ENCODE data around the gene CYSLTR2. TPM values are rescaled to one million over a fixed set of nuclear protein-coding genes. Genes with fewer than 3 reads are reported as not detected.
"Not testable (repeated sequence)": the region's sequence is repeated elsewhere in the genome, so short reads cannot be mapped to it uniquely, and the experiment has no call there.

The CYSLTR2 gene
- total and polyA plus RNA-seq, 2 donors from 2014 or later = 1.2 to 1.4 TPM

- DNase-seq = no peak
- no peak for TF ChIP-seq CTCF (IDR thresholded peaks at IDR 0.05; ENCODE audit: borderline replicate concordance, extremely low read depth, insufficient read depth)
- Histone ChIP-seq H3K9ac (ENCODE audit: low read length in 3 of 3) (no peak overlapping the region), H3K9me3 (ENCODE audit: control insufficient read depth in 2 of 3, insufficient read depth in 1 of 3, low read length in 3 of 3) (no peaks in the 10 kb centered on the region), H3K27me3 (ENCODE audit: control insufficient read depth, insufficient read depth, low read length) (no peaks in the 10 kb centered on the region), H3K36me3 (ENCODE audit: control insufficient read depth in 2 of 3, insufficient read depth in 3 of 3, low read length in 3 of 3) (no peaks in the 10 kb centered on the region), H3K4me1 (ENCODE audit: control insufficient read depth in 2 of 3, insufficient read depth in 2 of 3, low read depth in 1 of 3, low read length in 3 of 3) (no peaks in the 10 kb centered on the region), H3K27ac (ENCODE audit: low read depth in 2 of 2, low read length in 2 of 2) (no peak overlapping the region), H3K4me3 (ENCODE audit: low read length in 3 of 3) (no peak overlapping the region)
- intact Hi-C loops (cut with DNase I) = no loop called here
- FAIRE-seq = no peak
Observed at GRCh38 chr13:48695776-48696175, 42.0 kb downstream of the CYSLTR2 start.

GRCh38 chr13:48696676-48697075 lies 42.9 kb downstream of the CYSLTR2 start:
- H3K36me3 ChIP-seq (ENCODE audit: control insufficient read depth in 2 of 3, insufficient read depth in 3 of 3, low read length in 3 of 3); H3K4me1 ChIP-seq (ENCODE audit: control insufficient read depth in 2 of 3, insufficient read depth in 2 of 3, low read depth in 1 of 3, low read length in 3 of 3); H3K9me3 ChIP-seq (ENCODE audit: control insufficient read depth in 2 of 3, insufficient read depth in 1 of 3, low read length in 3 of 3); intact Hi-C loops (cut with DNase I); DNase-seq; H3K27ac ChIP-seq (ENCODE audit: low read depth in 2 of 2, low read length in 2 of 2); H3K4me3 ChIP-seq (ENCODE audit: low read length in 3 of 3); H3K27me3 ChIP-seq (ENCODE audit: control insufficient read depth, insufficient read depth, low read length); FAIRE-seq; H3K9ac ChIP-seq (ENCODE audit: low read length in 3 of 3): not testable (repeated sequence)

- H3K27ac ChIP-seq (ENCODE audit: low read depth in 2 of 2, low read length in 2 of 2) = no peak overlapping the region
- no peaks in the 10 kb centered on the region for H3K4me1 ChIP-seq (ENCODE audit: control insufficient read depth in 2 of 3, insufficient read depth in 2 of 3, low read depth in 1 of 3, low read length in 3 of 3)
- H3K27me3 ChIP-seq (ENCODE audit: control insufficient read depth, insufficient read depth, low read length) = no peaks in the 10 kb centered on the region
- H3K4me3 ChIP-seq (ENCODE audit: low read length in 3 of 3) = no peak overlapping the region
- TF ChIP-seq CTCF (IDR thresholded peaks at IDR 0.05; ENCODE audit: borderline replicate concordance, extremely low read depth, insufficient read depth) = no peak
- DNase-seq (no peak), FAIRE-seq (no peak)
- H3K36me3 ChIP-seq (ENCODE audit: control insufficient read depth in 2 of 3, insufficient read depth in 3 of 3, low read length in 3 of 3) = no peaks in the 10 kb centered on the region
- no peak overlapping the region for H3K9ac ChIP-seq (ENCODE audit: low read length in 3 of 3)
- H3K9me3 ChIP-seq (ENCODE audit: control insufficient read depth in 2 of 3, insufficient read depth in 1 of 3, low read length in 3 of 3) = no peaks in the 10 kb centered on the region
- intact Hi-C loops (cut with DNase I) = no loop called here
Observed at GRCh38 chr13:48707405-48707804, 53.7 kb downstream of the CYSLTR2 start.

GRCh38 chr13:48708764-48709163 lies 55.0 kb downstream of the CYSLTR2 start:
- Histone ChIP-seq H3K27me3 (ENCODE audit: control insufficient read depth, insufficient read depth, low read length) (no peaks in the 10 kb centered on the region), H3K27ac (ENCODE audit: low read depth in 2 of 2, low read length in 2 of 2) (no peak overlapping the region), H3K9me3 (ENCODE audit: control insufficient read depth in 2 of 3, insufficient read depth in 1 of 3, low read length in 3 of 3) (no peaks in the 10 kb centered on the region), H3K9ac (ENCODE audit: low read length in 3 of 3) (no peak overlapping the region), H3K4me3 (ENCODE audit: low read length in 3 of 3) (no peak overlapping the region), H3K36me3 (ENCODE audit: control insufficient read depth in 2 of 3, insufficient read depth in 3 of 3, low read length in 3 of 3) (no peaks in the 10 kb centered on the region), H3K4me1 (ENCODE audit: control insufficient read depth in 2 of 3, insufficient read depth in 2 of 3, low read depth in 1 of 3, low read length in 3 of 3) (no peaks in the 10 kb centered on the region)
- no peak for TF ChIP-seq CTCF (IDR thresholded peaks at IDR 0.05; ENCODE audit: borderline replicate concordance, extremely low read depth, insufficient read depth)
- DNase-seq (no peak), FAIRE-seq (no peak)
- intact Hi-C loops (cut with DNase I) = no loop called here

Measured in kidney (tissue), 14 donors.